ENCODE data around the gene TMEM233. TPM values are rescaled to one million over a fixed set of nuclear protein-coding genes. Genes with fewer than 3 reads are reported as not detected.

Gene TMEM233
- total and polyA plus RNA-seq, 2 of the 8 experiments (the other 6 are each of a cell fraction or from before 2014, with no cell fraction given), result 0.09 TPM

DNA sequence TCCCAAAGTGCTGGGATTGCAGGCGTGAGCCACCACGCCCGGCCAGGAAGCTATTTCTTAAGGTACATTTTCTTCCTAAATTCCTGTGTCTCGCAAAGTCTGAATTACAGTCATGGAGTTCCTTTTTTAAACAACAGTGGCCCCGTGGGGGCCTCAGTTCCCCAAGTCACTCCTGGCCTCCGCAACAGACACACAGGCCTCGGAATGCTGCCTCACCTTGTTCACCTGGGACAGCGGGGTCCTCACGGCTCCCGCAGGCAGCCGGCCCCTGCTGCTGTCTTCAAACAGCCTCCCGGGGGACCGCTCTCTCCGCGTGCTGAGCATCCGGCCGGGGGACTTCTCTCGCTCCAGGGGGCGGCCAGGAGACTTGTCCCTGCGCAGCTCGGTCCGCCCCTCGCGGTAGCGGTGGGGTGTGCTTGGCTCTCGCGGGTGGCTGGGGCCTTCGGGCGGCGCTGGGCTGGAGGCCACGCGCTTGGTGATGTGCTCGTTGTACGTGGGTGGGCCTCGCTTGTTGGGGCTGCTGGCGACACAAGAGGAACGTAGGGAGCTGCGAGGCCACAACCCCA lies 96.4 kb downstream of the TMEM233 start:
- no peak overlapping the region for H3K27ac ChIP-seq (ENCODE audit: low read depth, low read length)
- no peaks in the 10 kb centered on the region for H3K23me2 ChIP-seq (ENCODE audit: low read depth, low read length)
- peaks cover 0 to 2% of the 10 kb centered on the region in 2 experiments for H4K20me1 ChIP-seq (replicated peaks in 1 of 2; ENCODE audit: control insufficient read depth in 1 of 2, insufficient read depth in 2 of 2, low read length in 2 of 2)
- H4K8ac ChIP-seq (ENCODE audit: extremely low read depth, insufficient read depth, low read length), result no peak overlapping the region
- H3K18ac ChIP-seq (ENCODE audit: extremely low read depth, low read length), result no peak overlapping the region
- H2BK15ac ChIP-seq (ENCODE audit: low read length), result no peak overlapping the region
- H3K9me3 ChIP-seq (ENCODE audit: insufficient read depth in 2 of 2, low read depth in 1 of 2, low read length in 1 of 2), result no peaks in the 10 kb centered on the region; a peak in 1 of 4 replicates
- ChIA-PET CTCF (ENCODE audit: partially characterized antibody) (interaction anchor here (0.8 to 1.3 kb wide), 2 partner anchors 11 to 13 kb away, joined by 3 to 5 read pairs; no protein-coding TSS in a partner anchor), POLR2A (ENCODE audit: partially characterized antibody) (no interaction called here)
- H3K79me1 ChIP-seq (ENCODE audit: low read depth, low read length), result no peaks in the 10 kb centered on the region; the same call in 1 of the 2 replicates
- no peak overlapping the region for H3K4me2 ChIP-seq (ENCODE audit: insufficient read depth in 1 of 2, low read depth in 2 of 2, low read length in 2 of 2)
- DNase-seq (ENCODE audit: low read depth in 1 of 2, low spot score in 2 of 2) (no peak), FAIRE-seq (no peak)
- H2BK12ac ChIP-seq (ENCODE audit: low read depth, low read length), result no peak overlapping the region
- H3K23ac ChIP-seq (ENCODE audit: insufficient read length), result no peak overlapping the region
- H2AFZ ChIP-seq (ENCODE audit: low read length), result no peak overlapping the region
- H3K36me3 ChIP-seq (ENCODE audit: control insufficient read depth in 2 of 4, insufficient read depth in 4 of 4, low read length in 3 of 4), result peaks cover 6 to 27% (median 9%) of the 10 kb centered on the region in 4 experiments; a peak in 7 of 8 replicates
- no peaks in the 10 kb centered on the region for H3K79me2 ChIP-seq (ENCODE audit: control insufficient read depth in 1 of 2, insufficient read depth in 2 of 2, low read length in 2 of 2)
- no peak overlapping the region for H3K56ac ChIP-seq (replicated peaks; ENCODE audit: insufficient read length, low read depth, low read length)
- H3K14ac ChIP-seq (ENCODE audit: insufficient read length), result no peak overlapping the region
- no peak overlapping the region for H4K91ac ChIP-seq (replicated peaks; ENCODE audit: insufficient read length, low read length)
- no peak overlapping the region for H2BK120ac ChIP-seq (replicated peaks; ENCODE audit: low read depth, low read length)
- no peak overlapping the region for H4K5ac ChIP-seq (ENCODE audit: insufficient read length, low read depth, low read length)
- H2BK20ac ChIP-seq (ENCODE audit: low read length), result no peak overlapping the region
- H2BK5ac ChIP-seq (ENCODE audit: low read depth, low read length), result no peak overlapping the region
- H3K27me3 ChIP-seq (replicated peaks in 1 of 4; ENCODE audit: control insufficient read depth in 3 of 4, extremely low read depth in 1 of 4, insufficient read depth in 3 of 4, low read length in 3 of 4), result no peaks in the 10 kb centered on the region
- no peaks in the 10 kb centered on the region; a peak in 1 of 7 replicates for H3K4me1 ChIP-seq (replicated peaks in 1 of 4; ENCODE audit: control insufficient read depth in 3 of 4, insufficient read depth in 4 of 4, low read length in 3 of 4)
- no peak overlapping the region for H3K4me3 ChIP-seq (ENCODE audit: extremely low read depth in 1 of 4, insufficient read depth in 2 of 4, low read depth in 3 of 4, low read length in 4 of 4)
- no peak overlapping the region for H3K9ac ChIP-seq (replicated peaks in 1 of 4; ENCODE audit: extremely low read depth in 1 of 4, low read depth in 3 of 4, low read length in 3 of 4)
- H3K4ac ChIP-seq (replicated peaks; ENCODE audit: insufficient read length, low read depth, low read length), result no peak overlapping the region
- WGBS, 2 experiments (ENCODE audit: extremely low coverage in 1 of 2, insufficient coverage in 1 of 2, insufficient read length in 1 of 2, insufficient replicate concordance in 2 of 2, low coverage in 1 of 2, low lambda C conversion rate in 2 of 2, missing lambda C conversion rate in 1 of 2), result 84% methylated on average over 37 of the region's 38 CpGs; no CpG with 5 or more reads in 1 of the 2 experiments
- TF ChIP-seq KDM5A (IDR thresholded peaks at IDR 0.05; ENCODE audit: low read length) (no peak), MAX (IDR thresholded peaks at IDR 0.05) (no peak), RBBP5 (IDR thresholded peaks at IDR 0.05; ENCODE audit: borderline replicate concordance, low read depth, low read length) (no peak), KDM4A (IDR thresholded peaks at IDR 0.05; ENCODE audit: low read depth, low read length, severe bottlenecking) (no peak), BACH1 (IDR thresholded peaks at IDR 0.05; ENCODE audit: low read length) (no peak), CTCF (IDR thresholded peaks at IDR 0.05; ENCODE audit: control extremely low read depth in 1 of 3, insufficient read depth in 1 of 3, low read depth in 1 of 3, low read length in 3 of 3) (no peak), CBX5 (IDR thresholded peaks at IDR 0.05; ENCODE audit: low read depth, low read length) (no peak), POLR2A (IDR thresholded peaks at IDR 0.05; ENCODE audit: control extremely low read depth in 1 of 2, low read depth in 2 of 2, low read length in 2 of 2) (no peak), BCL11A (IDR thresholded peaks at IDR 0.05; ENCODE audit: low read depth in 2 of 2, low read length in 2 of 2) (no peak), EZH2 (IDR thresholded peaks at IDR 0.05; ENCODE audit: low read depth, low read length, severe bottlenecking) (no peak), SIRT6 (IDR thresholded peaks at IDR 0.05; ENCODE audit: low read length) (no peak)
- no peak overlapping the region for H2AK5ac ChIP-seq (ENCODE audit: low read depth, low read length)
